HG02840 (cell line): ENCODE measurements around the gene CHSY1.
A peak's percentile ranks its signal among the peaks of the same experiment; 100 is the strongest.
"Not testable (repeated sequence)": the region's sequence is repeated elsewhere in the genome, so short reads cannot be mapped to it uniquely, and the experiment has no call there.

Experiments
- ATAC-seq: cut with Tn5 transposase; IDR thresholded peaks from one replicate; pipeline ENCODE4 v1.9.1; 2021; ENCODE audit warnings: mild to moderate bottlenecking, moderate library complexity, moderate number of reproducible peaks; ENCODE audit not compliant: unreplicated experiment, low FRiP score

The CHSY1 gene

GRCh38 chr15:101246391-101246790, 5.5 kb downstream of the CHSY1 start:
- ATAC-seq, result no peak

DNA sequence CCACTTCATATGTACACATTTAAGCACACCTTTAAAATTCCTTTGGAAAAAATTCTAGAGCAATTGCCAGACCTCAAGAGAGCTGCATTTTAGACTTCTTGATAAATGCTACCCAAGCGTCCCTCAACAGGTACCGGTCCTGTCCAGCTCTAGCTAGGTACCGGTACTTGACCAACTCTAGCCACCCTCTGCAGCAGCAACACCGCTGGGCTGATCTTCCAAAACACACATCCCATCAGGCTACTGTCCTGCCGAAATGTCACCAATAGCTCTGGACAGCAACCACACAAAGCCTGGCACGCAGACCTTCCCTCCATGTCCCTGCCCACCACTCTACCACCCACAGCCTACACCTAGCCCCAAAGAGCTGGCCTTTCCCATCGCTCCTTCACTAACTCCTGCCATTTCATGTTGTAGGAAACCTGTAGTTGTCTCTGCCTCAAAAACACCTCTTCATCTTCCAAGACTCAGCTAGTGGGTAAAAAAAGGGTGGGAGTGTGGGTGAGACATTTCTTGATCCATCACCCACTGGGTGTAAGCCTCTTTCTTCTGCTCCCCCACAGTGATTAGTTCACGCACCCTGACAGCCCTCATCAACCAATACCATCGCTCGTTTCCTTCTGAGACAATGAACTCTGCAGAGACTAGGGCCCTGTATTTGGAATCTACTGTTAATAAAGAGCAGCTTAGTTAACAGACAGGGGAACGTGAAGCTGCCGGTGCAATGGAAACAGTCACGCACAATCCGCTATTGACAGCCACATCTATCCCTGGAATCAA, 6.8 kb downstream of the CHSY1 start:
- no peak for ATAC-seq

DNA sequence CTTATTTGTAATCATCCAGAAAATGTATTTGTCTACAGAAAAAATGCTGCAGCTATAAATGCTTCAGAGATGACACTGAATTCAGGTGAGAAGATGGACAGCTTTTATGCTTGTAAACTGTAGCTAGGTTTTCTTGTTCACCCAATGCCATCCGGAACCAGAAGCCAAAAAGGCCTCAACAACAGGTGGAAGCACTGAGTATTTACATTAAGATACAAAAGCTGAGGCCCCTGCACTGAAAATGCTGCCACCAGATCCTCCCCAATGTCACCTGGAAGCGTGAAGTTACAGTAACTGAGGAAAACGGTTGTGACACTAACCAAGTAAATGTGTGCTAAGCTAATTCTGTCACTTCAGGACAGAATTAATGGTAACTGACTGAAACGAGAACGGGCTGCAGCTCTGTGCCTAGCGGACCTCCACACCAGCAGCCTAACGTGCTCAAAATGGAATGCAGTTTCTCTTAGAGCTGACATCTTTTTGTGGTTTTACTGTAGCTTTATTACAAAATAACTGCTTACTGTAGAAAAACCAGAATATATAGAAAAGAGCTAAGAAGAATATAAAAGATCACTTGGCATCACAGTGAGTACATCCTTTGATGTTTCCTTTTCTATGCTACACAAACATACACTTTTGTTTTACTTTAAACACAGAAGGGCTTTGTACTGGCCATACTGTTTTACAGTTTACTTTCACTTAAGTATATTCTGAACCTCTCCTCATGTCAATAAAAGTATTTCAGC, 7.6 kb downstream of the CHSY1 start:
- ATAC-seq, result no peak

DNA sequence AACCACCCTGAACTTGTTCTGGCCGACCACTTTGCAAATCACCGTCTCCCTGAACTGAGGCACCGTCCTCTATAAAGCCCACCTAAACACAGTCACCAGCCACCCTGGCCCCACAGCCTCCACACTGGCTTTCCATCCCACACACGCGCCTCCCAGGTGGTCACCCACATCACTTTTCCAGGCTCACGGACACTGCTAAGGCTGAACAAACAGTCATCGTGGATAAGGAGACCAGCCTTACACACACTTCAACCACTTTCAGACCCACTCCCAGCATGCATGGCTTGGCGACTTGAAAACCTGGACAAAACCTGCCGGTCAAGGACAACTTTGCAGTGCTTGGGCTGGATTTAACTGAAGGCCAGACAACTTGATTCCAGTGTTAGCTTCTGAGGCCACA, 8.4 kb downstream of the CHSY1 start:
- ATAC-seq, result no peak

GRCh38 chr15:101242999-101243336, 8.9 kb downstream of the CHSY1 start:
- no peak for ATAC-seq

DNA sequence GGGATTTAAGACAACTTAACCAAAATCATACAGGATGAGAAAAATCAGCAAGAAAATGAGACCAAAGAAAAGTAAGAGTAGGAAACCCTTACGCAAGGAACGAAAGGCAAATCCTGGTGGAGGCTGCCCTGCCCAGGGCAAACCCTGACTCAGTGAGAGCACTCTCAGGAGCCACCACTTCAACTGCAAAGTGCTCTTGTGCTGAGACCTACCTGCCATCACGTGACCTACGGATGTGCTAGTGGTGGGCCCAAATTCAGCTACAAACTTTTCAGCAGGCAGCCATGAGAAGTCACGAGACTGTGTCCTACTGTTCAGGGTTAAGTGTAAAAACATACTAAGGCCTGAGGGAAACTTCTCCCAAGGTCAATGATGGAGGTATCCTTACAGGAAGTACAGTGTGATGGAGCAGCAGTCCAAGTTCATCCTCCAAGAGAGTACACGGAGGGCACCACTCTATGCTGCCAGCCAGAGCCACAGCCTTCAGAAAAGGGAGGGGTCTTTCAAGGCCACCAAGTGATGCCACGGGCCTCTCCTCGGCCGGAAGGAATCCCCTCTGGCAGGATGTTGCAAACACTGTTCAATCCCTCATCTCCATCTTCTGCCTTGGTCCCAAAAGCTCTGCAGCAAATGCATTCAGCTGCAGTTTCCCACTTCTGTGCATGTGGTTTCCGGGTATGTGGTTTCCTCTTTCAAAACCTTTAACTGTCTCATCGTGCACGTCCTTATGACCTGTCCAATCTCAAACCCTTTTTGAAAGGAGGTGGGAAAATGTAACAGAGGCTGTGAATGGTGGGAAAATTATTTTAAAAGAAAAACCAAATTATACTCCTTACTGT, 9.5 kb downstream of the CHSY1 start:
- peak; percentile 48 for ATAC-seq

DNA sequence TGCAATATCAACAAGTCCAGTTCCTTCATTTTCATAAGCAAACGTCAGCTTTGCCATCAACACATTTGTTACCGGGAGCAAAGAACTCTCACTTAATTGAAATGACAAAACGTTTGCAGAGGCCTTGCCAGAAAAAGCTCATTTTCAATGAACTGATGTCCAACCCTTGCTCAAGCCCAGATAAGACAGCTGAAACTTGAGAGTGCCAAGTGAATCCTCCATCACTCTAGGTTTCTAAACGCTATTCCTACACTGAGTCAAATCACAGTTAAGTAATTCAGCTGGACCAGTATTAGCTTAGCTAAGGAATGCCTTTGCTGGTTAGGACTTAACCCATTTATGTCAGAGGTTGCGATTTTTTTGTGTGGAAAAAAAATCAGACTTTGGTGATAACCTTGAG, 11.5 kb downstream of the CHSY1 start:
- no peak for ATAC-seq

- no peak for ATAC-seq
Measured at GRCh38 chr15:101239724-101240136, 12.1 kb downstream of the CHSY1 start.

DNA sequence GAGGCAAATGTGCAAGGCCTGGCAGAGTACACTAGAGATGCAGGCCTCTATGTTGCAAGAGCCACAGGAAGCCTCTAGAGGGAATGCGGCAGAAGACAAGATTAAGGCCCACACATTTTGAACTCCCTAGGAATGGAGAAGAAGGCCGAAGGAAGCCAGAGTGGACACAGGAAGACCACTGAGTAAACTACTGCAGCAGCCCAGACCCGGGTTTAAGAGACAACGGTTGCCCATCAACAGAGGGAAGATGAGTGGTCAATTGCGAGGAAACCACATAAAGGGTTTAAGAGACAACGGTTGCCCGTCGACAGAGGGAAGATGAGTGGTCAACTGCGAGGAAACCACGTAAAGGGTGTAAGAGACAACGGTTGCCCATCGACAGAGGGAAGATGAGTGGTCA, 14.6 kb downstream of the CHSY1 start:
- no peak for ATAC-seq

DNA sequence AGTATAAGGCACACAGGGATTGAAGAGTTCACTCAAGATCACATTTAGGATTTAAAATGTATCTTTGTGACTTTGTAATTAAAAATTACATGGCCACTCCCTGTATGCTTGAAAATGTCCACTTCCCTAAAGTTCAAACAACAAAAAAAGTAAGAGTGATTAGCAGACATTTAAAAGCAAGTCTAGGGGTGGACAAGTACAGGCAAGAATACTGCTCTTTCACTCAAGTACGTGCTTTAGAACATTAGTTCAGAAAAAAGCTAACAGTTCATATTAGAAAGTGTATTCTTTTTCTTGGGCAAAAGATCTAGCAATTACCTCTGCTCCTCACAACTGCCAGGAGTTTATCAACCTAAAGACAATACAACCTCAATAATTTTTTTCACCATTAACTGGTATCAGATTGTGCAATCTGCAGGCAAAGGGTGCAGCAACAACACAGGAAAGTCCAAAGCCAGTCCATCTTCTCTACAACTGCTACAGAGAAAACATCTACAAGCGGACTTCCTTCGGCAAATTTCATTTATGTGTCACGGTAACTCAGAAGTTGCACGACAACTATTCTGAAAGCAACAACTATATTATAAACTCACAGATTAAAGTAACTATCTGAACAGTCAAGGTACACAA, 18.1 kb downstream of the CHSY1 start:
- no peak for ATAC-seq

DNA sequence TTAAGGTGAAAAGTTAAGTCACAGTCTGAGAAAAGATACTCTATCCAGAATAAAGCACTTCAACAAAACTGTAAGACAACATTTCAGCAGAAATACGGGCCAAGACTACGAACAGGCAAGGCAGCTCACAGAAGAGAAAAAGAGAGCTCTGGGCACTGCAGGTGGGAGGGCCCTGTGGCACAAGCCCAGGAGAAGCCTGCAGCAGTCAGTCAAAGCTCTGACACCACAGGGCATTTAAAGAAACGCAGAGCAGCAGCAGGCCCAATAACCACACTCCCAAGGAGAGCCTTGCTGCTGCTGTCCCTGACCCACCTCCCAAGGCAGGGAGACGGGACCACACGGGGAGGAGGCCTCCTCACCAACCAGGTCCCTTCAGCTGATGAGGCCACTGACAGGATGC, 19.2 kb downstream of the CHSY1 start:
- no peak for ATAC-seq

DNA sequence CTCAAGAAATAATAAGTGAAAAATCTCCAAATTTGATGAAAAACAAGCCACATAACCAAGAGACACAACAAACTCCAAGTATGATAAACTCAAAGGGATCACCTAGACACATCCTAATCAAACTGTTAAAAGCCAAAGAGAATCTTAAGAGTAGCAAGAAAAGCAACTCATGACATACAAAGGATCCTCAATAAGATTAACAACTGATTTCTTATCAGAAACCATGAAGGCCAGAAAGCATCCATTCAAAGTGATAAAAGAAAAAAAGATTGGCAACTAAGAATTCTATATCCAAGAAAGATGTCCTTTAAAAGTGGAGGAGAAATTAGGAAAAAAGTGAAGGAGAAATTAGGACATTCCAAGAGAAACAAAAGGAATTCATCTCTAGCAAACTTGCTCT, 23.5 kb downstream of the CHSY1 start:
- no peak for ATAC-seq

DNA sequence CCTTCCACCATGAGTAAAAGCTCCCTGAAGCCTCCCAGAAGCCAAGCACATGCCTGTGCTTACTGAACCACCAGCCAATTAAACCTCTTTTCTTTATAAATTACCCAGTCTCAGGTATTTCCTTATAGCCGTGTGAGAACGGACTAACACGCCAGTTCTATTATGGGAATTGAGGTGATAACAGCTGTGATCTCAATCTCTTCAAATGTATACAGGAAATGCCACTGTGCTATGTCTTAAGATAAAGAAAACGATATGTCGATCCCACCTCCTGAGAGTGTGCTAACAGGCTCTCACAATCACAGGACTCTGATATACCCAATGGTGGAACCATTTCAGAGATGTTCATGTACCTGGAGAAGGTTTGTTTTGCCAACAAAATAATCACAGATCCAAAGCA, 26.2 kb downstream of the CHSY1 start:
- ATAC-seq, result no peak

GRCh38 chr15:101221902-101222301, 29.9 kb downstream of the CHSY1 start:
- no peak for ATAC-seq

GRCh38 chr15:101220060-101220459, 31.8 kb downstream of the CHSY1 start:
- ATAC-seq, result no peak

DNA sequence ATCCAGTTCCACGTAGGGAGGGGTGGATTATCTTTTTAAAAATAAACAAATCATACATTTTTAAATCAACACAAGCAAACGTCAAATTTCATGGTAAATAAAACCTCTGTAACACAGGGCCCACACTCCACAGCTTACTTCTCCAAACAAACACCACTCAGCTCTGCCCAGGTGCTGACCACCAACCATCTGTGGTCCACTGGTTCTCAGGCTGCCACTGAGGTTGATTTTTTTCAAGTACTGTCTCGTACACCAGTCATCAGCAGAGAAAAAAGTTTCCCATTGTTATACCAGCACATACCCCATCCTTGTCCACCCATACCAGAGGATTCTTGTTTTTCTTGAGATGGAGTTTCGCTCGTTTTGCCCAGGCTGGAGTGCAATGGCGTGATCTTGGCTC, 32.4 kb downstream of the CHSY1 start:
- ATAC-seq, result no peak

DNA sequence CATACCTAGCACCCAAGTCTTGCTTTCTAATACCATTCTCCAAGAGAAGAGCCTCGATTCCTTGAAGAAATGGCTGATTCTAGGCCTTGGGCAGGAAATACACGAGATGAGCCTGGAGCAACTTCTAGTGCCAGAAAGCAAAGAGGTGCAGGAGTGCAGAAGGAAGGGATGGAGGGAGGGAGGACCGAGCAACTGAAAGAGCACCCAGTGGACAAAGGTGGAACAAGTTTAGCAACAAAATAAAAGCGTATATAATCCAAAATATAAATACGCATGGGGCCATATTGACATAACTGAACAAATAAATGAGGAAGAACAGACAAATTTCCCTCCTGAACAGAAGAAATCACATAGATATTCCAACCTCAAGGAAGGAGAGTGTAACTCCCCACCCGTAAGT, 34.4 kb downstream of the CHSY1 start:
- ATAC-seq, result no peak

DNA sequence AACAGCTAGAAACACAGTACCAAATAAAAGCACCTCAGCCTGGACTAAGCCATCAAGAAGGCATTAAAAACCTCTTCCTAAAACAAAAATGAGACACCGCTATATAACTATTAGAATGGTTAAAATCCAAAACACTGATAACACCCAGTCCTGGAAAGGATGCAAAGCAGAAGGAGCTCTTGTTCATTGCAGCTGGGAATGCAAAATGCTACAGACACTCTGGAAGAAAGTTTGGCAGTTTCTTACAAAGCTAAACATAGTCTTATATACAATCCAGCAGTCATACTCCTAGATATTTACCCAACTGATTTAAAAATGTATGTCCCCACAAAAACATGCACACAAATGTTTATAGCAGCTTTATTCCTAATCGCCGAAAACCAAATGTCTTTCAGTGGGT, 35.7 kb downstream of the CHSY1 start:
- no peak for ATAC-seq

GRCh38 chr15:101215681-101216080, 36.2 kb downstream of the CHSY1 start:
- ATAC-seq, result no peak

GRCh38 chr15:101214435-101215097, 37.3 kb downstream of the CHSY1 start:
- not testable (repeated sequence) for ATAC-seq
